Measurements from ENCODE around the gene DNER. TPM values are rescaled to one million over a fixed set of nuclear protein-coding genes. Genes with fewer than 3 reads are reported as not detected.

DNER gene
- total and polyA plus RNA-seq, 2 donors (not counting 1 experiment from before 2014, with no cell fraction given) = not detected

DNA sequence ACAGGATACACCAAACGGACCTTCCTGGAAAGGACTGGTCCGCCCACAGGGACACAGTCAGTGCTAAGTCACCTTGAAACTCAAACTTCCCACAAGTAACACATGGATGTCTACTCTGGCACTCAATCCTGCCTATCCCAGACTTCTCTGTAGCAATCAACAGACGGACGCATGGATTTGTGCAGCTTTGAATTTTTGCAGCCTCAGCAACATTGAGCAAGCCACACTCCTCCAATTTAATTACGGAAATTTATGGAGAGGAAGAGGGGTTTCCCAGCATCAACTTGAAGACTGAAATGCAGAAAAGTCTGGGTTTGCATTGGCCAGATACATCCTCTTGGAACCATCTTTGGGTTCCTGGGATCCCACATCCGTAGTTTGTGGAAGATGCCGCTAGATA, 26.2 kb downstream of the DNER start:
- H3K4me3 Mint-ChIP-seq = no peak overlapping the region
- no peak overlapping the region for H2AFZ ChIP-seq (ENCODE audit: insufficient read depth, low read depth, low read length, poor library complexity, severe bottlenecking)
- intact Hi-C loops (cut with micrococcal nuclease) = no loop called here
- H3K9ac ChIP-seq (ENCODE audit: low read length) = no peak overlapping the region
- no peak for DNase-seq
- H3K4me1 ChIP-seq (ENCODE audit: control insufficient read depth in 2 of 2, insufficient read depth in 2 of 2, low read length in 2 of 2) = no peaks in the 10 kb centered on the region
- POLR2A ChIA-PET = no interaction called here
- CTCF ChIA-PET = interaction anchor here (1.0 kb wide), 1 partner anchor 10 kb away, joined by 3 read pairs; no protein-coding TSS in a partner anchor
- no peak for ATAC-seq (ENCODE audit: low read depth)
- WGBS (ENCODE audit: insufficient coverage) = 87% methylated on average over 3 of the region's 7 CpGs
- H3K27ac ChIP-seq (ENCODE audit: low read length in 2 of 2) = no peak overlapping the region
- H3K4me1 Mint-ChIP-seq = no peaks in the 10 kb centered on the region
- H3K4me2 ChIP-seq (replicated peaks; ENCODE audit: low read depth, low read length, poor library complexity, severe bottlenecking) = no peak overlapping the region
- H3K27me3 Mint-ChIP-seq = peaks cover 30% of the 10 kb centered on the region
- peaks cover 0 to 6% (median 0%) of the 10 kb centered on the region in 4 experiments for H3K27me3 ChIP-seq (replicated peaks in 1 of 4; ENCODE audit: control extremely low read depth in 1 of 4, control insufficient read depth in 3 of 4, insufficient read depth in 4 of 4, low read length in 3 of 4)
- H3K79me2 ChIP-seq (ENCODE audit: control insufficient read depth, insufficient read depth, low read length) = no peaks in the 10 kb centered on the region
- peaks cover 0 to 1% (median 0%) of the 10 kb centered on the region in 3 donors for H3K9me3 ChIP-seq (ENCODE audit: control extremely low read depth in 1 of 3, control insufficient read depth in 2 of 3, insufficient read depth in 1 of 3, low read length in 2 of 3)
- no peaks in the 10 kb centered on the region for H4K20me1 ChIP-seq (ENCODE audit: control insufficient read depth, insufficient read depth, low read length, poor library complexity, severe bottlenecking)
- TF ChIP-seq CTCF (IDR thresholded peaks at IDR 0.05) = no peak
- no peak for TF ChIP-seq EZH2 (IDR thresholded peaks at IDR 0.05; ENCODE audit: borderline replicate concordance, insufficient read depth, low read depth, low read length, poor library complexity, severe bottlenecking)
- no peak overlapping the region for H3K4me3 ChIP-seq (ENCODE audit: control extremely low read depth in 1 of 5, extremely low read depth in 1 of 5, insufficient read depth in 1 of 5, low read depth in 2 of 5, low read length in 4 of 5)
- no peak overlapping the region for H3K27ac Mint-ChIP-seq
- H3K9me3 Mint-ChIP-seq (ENCODE audit: insufficient read depth) = peaks cover 2% of the 10 kb centered on the region
- no peaks in the 10 kb centered on the region for H3K36me3 ChIP-seq (replicated peaks in 1 of 2; ENCODE audit: control extremely low read depth in 1 of 2, control insufficient read depth in 1 of 2, extremely low read depth in 1 of 2, insufficient read depth in 2 of 2, low read length in 1 of 2)

DNA sequence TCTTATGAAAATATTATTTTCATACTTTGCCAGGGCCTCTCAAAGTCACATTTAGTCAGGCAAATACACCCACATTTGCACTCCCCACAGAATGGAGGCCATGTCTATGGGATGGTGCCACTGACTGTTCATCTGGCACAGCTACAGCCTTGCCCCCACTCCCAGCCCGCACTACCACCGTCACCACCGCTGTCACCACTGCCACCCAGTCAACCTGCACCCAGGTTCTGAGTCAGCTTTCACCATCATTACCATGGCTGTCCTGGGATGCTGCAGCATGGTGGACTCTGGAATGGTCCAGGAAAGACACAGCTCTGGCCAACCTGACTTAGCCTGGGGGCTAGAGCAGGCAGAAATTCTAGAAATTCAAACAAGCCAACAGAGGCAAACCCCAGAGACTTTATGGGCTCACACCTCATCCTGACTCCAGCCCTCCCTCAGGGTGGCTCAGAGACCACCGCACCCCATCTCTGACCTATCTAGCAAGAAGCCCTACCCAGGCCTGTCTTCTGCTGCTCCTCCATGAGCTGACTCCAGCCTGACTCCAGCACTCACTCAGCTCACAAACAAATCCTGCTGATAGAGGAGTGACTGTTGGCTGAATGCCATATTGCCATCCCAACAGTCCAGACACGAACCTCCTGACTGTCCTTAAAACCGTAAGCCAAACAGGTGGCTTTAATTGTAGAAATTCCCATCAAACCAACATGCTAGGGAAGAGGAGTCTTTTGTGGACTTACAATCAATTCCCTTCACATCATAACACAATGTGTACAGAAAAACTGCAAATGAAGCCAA, 28.0 kb downstream of the DNER start:
- H3K36me3 ChIP-seq (replicated peaks in 1 of 2; ENCODE audit: control extremely low read depth in 1 of 2, control insufficient read depth in 1 of 2, extremely low read depth in 1 of 2, insufficient read depth in 2 of 2, low read length in 1 of 2) = no peaks in the 10 kb centered on the region
- no peaks in the 10 kb centered on the region for H3K79me2 ChIP-seq (ENCODE audit: control insufficient read depth, insufficient read depth, low read length)
- ATAC-seq (ENCODE audit: low read depth) (no peak), DNase-seq (no peak)
- H3K27ac Mint-ChIP-seq = no peak overlapping the region
- H2AFZ ChIP-seq (ENCODE audit: insufficient read depth, low read depth, low read length, poor library complexity, severe bottlenecking) = no peak overlapping the region
- no peak overlapping the region for H3K27ac ChIP-seq (ENCODE audit: low read length in 2 of 2)
- H3K9me3 Mint-ChIP-seq (ENCODE audit: insufficient read depth) = no peaks in the 10 kb centered on the region
- H3K4me1 ChIP-seq (ENCODE audit: control insufficient read depth in 2 of 2, insufficient read depth in 2 of 2, low read length in 2 of 2) = no peaks in the 10 kb centered on the region
- TF ChIP-seq EZH2 (IDR thresholded peaks at IDR 0.05; ENCODE audit: borderline replicate concordance, insufficient read depth, low read depth, low read length, poor library complexity, severe bottlenecking) (no peak), CTCF (IDR thresholded peaks at IDR 0.05) (no peak)
- H3K9me3 ChIP-seq (ENCODE audit: control extremely low read depth in 1 of 3, control insufficient read depth in 2 of 3, insufficient read depth in 1 of 3, low read length in 2 of 3) = peaks cover 0 to 1% (median 0%) of the 10 kb centered on the region in 3 donors
- no peaks in the 10 kb centered on the region for H4K20me1 ChIP-seq (ENCODE audit: control insufficient read depth, insufficient read depth, low read length, poor library complexity, severe bottlenecking)
- H3K4me1 Mint-ChIP-seq = no peaks in the 10 kb centered on the region
- no peak overlapping the region for H3K4me3 ChIP-seq (ENCODE audit: control extremely low read depth in 1 of 5, extremely low read depth in 1 of 5, insufficient read depth in 1 of 5, low read depth in 2 of 5, low read length in 4 of 5)
- H3K9ac ChIP-seq (ENCODE audit: low read length) = no peak overlapping the region
- intact Hi-C loops (cut with micrococcal nuclease) = no loop called here
- peaks cover 34% of the 10 kb centered on the region for H3K27me3 Mint-ChIP-seq
- ChIA-PET CTCF (no interaction called here), POLR2A (no interaction called here)
- H3K4me2 ChIP-seq (replicated peaks; ENCODE audit: low read depth, low read length, poor library complexity, severe bottlenecking) = no peak overlapping the region
- peaks cover 0 to 6% (median under 1%) of the 10 kb centered on the region in 4 experiments for H3K27me3 ChIP-seq (replicated peaks in 1 of 4; ENCODE audit: control extremely low read depth in 1 of 4, control insufficient read depth in 3 of 4, insufficient read depth in 4 of 4, low read length in 3 of 4)
- 100% methylated on average over 4 of the region's 6 CpGs for WGBS (ENCODE audit: insufficient coverage)
- H3K4me3 Mint-ChIP-seq = no peak overlapping the region
